Measurements from ENCODE around the gene BUD23.

BUD23 gene

GRCh38 chr7:73700069-73700423, 16.6 kb downstream of the BUD23 start:
- H3K4me1 ChIP-seq (ENCODE audit: control insufficient read depth, insufficient read depth, low read length): peaks cover 6% of the 10 kb centered on the region
- H3K9me3 ChIP-seq (ENCODE audit: control insufficient read depth, low read length): no peaks in the 10 kb centered on the region
- H3K27me3 ChIP-seq (ENCODE audit: control insufficient read depth, insufficient read depth, low read length, poor library complexity, severe bottlenecking): no peaks in the 10 kb centered on the region
- WGBS, 2 experiments: 93 to 96% methylated on average over 14 of the region's 14 CpGs
- H3K36me3 ChIP-seq (ENCODE audit: control insufficient read depth, insufficient read depth, low read length): peaks cover 17% of the 10 kb centered on the region
- no peak overlapping the region for H3K4me3 ChIP-seq (ENCODE audit: insufficient read depth, low read depth, low read length)
- H3K27ac ChIP-seq (ENCODE audit: insufficient read depth, low read depth, low read length, poor library complexity, severe bottlenecking): no peak overlapping the region

DNA sequence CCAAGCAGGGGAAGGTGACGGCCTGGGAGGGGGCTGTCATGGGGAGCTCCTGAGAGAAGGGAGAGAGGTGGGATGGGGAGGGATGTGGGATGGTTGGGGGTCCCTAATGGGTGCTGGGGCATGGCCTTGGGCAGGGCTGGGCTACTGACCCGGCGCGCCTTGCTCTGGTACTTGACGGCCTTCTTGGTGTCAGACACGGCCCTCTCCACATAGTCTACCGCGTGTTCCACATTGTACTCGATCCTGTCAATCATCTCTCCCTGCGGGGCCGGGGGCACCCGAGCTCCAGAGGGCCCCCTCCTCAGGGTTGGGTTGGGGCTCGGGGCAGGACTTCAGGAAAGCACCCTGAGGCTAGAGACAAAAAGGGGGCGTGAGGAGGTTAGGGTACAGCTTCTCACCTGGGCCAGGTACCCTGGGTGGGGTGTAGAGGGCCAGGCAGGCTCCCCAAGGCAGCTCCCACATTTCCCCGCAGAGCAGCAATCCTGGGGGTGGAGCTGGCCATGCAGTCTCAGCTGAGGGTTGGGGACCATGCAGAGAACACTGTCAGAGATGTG, 17.3 kb downstream of the BUD23 start:
- H3K4me1 ChIP-seq (ENCODE audit: control insufficient read depth, insufficient read depth, low read length): peaks cover 6% of the 10 kb centered on the region
- peaks cover 17% of the 10 kb centered on the region for H3K36me3 ChIP-seq (ENCODE audit: control insufficient read depth, insufficient read depth, low read length)
- H3K27ac ChIP-seq (ENCODE audit: insufficient read depth, low read depth, low read length, poor library complexity, severe bottlenecking): no peak overlapping the region
- H3K27me3 ChIP-seq (ENCODE audit: control insufficient read depth, insufficient read depth, low read length, poor library complexity, severe bottlenecking): no peaks in the 10 kb centered on the region
- no peaks in the 10 kb centered on the region for H3K9me3 ChIP-seq (ENCODE audit: control insufficient read depth, low read length)
- WGBS, 2 experiments: 94 to 95% methylated on average over 15 of the region's 15 CpGs
- no peak overlapping the region for H3K4me3 ChIP-seq (ENCODE audit: insufficient read depth, low read depth, low read length)

DNA sequence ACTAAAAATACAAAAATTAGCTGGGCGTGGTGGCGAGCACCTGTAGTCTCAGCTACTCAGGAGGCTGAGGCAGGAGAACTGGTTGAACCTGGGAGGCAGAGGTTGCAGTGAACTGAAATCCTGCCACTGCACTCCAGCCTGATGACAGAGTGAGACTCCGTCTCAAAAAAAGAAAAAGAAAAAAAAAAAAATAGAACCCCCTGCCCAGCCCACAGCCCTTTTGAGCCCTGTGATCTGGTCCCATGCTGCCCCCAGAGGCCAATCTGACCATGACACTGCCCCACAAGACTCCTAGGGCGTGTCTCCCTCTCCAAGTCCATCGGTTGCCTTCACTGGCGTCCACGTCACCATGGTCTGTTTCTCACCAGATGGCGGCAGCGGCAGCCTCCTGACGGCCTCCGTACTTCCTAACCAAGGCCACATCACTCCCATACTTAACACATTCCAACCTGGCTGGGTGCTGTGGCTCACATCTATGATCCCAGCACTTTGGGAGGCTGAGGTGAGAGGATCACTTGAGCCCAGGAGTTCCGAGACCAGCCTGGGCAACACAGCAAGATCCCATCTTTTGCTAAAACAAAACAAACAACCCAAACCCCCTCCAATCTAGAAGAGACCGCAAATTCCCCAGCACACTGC, 18.1 kb downstream of the BUD23 start:
- Histone ChIP-seq H3K4me3 (ENCODE audit: insufficient read depth, low read depth, low read length) (no peak overlapping the region), H3K27ac (ENCODE audit: insufficient read depth, low read depth, low read length, poor library complexity, severe bottlenecking) (no peak overlapping the region), H3K36me3 (ENCODE audit: control insufficient read depth, insufficient read depth, low read length) (peaks cover 11% of the 10 kb centered on the region), H3K9me3 (ENCODE audit: control insufficient read depth, low read length) (no peaks in the 10 kb centered on the region), H3K27me3 (ENCODE audit: control insufficient read depth, insufficient read depth, low read length, poor library complexity, severe bottlenecking) (no peaks in the 10 kb centered on the region), H3K4me1 (ENCODE audit: control insufficient read depth, insufficient read depth, low read length) (peaks cover 6% of the 10 kb centered on the region)
- WGBS, 2 experiments: 68 to 72% methylated on average over 13 of the region's 13 CpGs

- Histone ChIP-seq H3K27me3 (ENCODE audit: control insufficient read depth, insufficient read depth, low read length, poor library complexity, severe bottlenecking) (no peaks in the 10 kb centered on the region), H3K36me3 (ENCODE audit: control insufficient read depth, insufficient read depth, low read length) (peaks cover 6% of the 10 kb centered on the region), H3K4me1 (ENCODE audit: control insufficient read depth, insufficient read depth, low read length) (peaks cover 6% of the 10 kb centered on the region), H3K27ac (ENCODE audit: insufficient read depth, low read depth, low read length, poor library complexity, severe bottlenecking) (no peak overlapping the region), H3K9me3 (ENCODE audit: control insufficient read depth, low read length) (no peaks in the 10 kb centered on the region), H3K4me3 (ENCODE audit: insufficient read depth, low read depth, low read length) (no peak overlapping the region)
- 91 to 95% methylated on average over 8 of the region's 8 CpGs for WGBS, 2 experiments
These were observed 18.8 kb downstream of the BUD23 start for GRCh38 chr7:73702226-73702625.

DNA sequence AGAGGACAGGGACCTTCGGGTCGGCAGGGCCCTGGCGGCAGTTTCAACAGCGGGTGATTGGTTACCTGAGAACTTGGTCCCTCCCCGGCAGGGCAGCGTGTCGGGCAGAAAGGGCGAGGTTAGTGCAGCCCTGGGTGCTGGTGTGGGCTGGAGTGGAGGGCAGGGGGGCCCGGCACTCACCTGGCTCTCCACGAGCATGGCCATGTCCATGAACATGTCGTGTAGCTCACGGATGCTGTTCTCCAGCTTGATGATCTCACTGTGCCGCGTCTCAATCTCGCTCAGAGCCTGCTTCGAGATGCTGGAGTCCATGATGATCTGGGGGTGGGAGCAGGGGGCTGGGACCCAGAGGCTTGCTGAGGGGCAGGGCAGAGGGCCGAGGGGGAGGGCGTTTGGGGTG, 19.3 kb downstream of the BUD23 start:
- H3K27me3 ChIP-seq (ENCODE audit: control insufficient read depth, insufficient read depth, low read length, poor library complexity, severe bottlenecking): no peaks in the 10 kb centered on the region
- 92% methylated on average over 18 of the region's 18 CpGs for WGBS, 2 experiments
- H3K4me1 ChIP-seq (ENCODE audit: control insufficient read depth, insufficient read depth, low read length): peaks cover 6% of the 10 kb centered on the region
- H3K4me3 ChIP-seq (ENCODE audit: insufficient read depth, low read depth, low read length): no peak overlapping the region
- no peak overlapping the region for H3K27ac ChIP-seq (ENCODE audit: insufficient read depth, low read depth, low read length, poor library complexity, severe bottlenecking)
- H3K36me3 ChIP-seq (ENCODE audit: control insufficient read depth, insufficient read depth, low read length): peaks cover 2% of the 10 kb centered on the region
- no peaks in the 10 kb centered on the region for H3K9me3 ChIP-seq (ENCODE audit: control insufficient read depth, low read length)

- no peaks in the 10 kb centered on the region for H3K9me3 ChIP-seq (ENCODE audit: control insufficient read depth, low read length)
- peak overlapping the region; percentile 10 for H3K4me3 ChIP-seq (ENCODE audit: insufficient read depth, low read depth, low read length)
- H3K36me3 ChIP-seq (ENCODE audit: control insufficient read depth, insufficient read depth, low read length): no peaks in the 10 kb centered on the region
- H3K4me1 ChIP-seq (ENCODE audit: control insufficient read depth, insufficient read depth, low read length): peaks cover 6% of the 10 kb centered on the region
- 68 to 70% methylated on average over 13 of the region's 13 CpGs for WGBS, 2 experiments
- H3K27me3 ChIP-seq (ENCODE audit: control insufficient read depth, insufficient read depth, low read length, poor library complexity, severe bottlenecking): no peaks in the 10 kb centered on the region
- H3K27ac ChIP-seq (ENCODE audit: insufficient read depth, low read depth, low read length, poor library complexity, severe bottlenecking): no peak overlapping the region
These were observed 19.8 kb downstream of the BUD23 start for GRCh38 chr7:73703225-73703624.

GRCh38 chr7:73703757-73704639, 20.6 kb downstream of the BUD23 start:
- peak overlapping the region; percentile 10 for H3K4me3 ChIP-seq (ENCODE audit: insufficient read depth, low read depth, low read length)
- WGBS, 2 experiments: 29 to 32% methylated on average over 40 to 45 of the region's 45 CpGs
- no peaks in the 10 kb centered on the region for H3K36me3 ChIP-seq (ENCODE audit: control insufficient read depth, insufficient read depth, low read length)
- peaks cover 6% of the 10 kb centered on the region for H3K4me1 ChIP-seq (ENCODE audit: control insufficient read depth, insufficient read depth, low read length)
- no peaks in the 10 kb centered on the region for H3K9me3 ChIP-seq (ENCODE audit: control insufficient read depth, low read length)
- H3K27ac ChIP-seq (ENCODE audit: insufficient read depth, low read depth, low read length, poor library complexity, severe bottlenecking): no peak overlapping the region
- H3K27me3 ChIP-seq (ENCODE audit: control insufficient read depth, insufficient read depth, low read length, poor library complexity, severe bottlenecking): no peaks in the 10 kb centered on the region

DNA sequence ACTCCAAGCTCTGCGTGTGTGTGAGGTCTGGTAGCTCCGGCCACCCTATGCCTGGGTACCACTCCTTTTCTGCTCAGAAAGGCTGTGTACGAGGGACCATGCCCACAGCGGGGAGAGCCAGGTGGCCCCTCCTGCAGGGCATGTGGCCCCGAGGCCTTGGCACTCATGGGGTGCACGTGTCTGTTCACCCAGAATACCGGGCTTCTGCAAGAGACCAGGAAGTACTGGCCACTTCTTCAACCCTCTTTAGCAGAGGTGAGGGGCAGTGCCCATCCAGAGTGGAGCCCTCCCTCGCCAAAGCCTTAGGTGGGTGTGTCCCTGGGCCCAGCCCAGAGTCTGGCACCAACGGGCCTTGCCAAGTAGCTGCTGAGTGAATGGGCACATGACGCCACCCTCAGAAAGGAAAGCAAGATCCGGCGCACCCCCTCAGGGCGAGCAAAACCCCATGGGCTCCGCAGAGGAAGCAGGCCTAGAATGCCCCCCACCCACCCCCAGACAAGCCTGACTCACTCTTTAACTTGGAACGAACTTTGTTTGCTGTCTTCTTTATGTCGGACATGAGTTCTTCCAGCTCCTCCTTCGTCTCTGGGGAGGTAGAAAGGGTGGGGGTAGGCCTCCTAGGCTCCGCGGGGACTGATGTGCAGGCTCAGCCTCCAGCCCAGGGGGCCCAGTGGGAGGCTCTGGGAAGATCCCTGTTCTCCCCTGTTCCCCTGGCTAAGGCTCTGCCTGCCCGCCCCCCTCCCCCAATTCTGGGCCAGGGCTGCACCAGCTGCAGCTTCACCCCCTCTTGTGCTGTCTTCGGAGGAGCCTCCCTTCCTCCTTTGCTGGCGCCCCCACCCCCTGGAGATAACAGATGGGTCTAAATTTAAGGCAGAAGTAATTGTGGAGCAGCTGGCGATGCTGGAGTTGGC, 21.5 kb downstream of the BUD23 start:
- Histone ChIP-seq H3K36me3 (ENCODE audit: control insufficient read depth, insufficient read depth, low read length) (no peaks in the 10 kb centered on the region), H3K27me3 (ENCODE audit: control insufficient read depth, insufficient read depth, low read length, poor library complexity, severe bottlenecking) (no peaks in the 10 kb centered on the region), H3K9me3 (ENCODE audit: control insufficient read depth, low read length) (no peaks in the 10 kb centered on the region), H3K27ac (ENCODE audit: insufficient read depth, low read depth, low read length, poor library complexity, severe bottlenecking) (no peak overlapping the region), H3K4me1 (ENCODE audit: control insufficient read depth, insufficient read depth, low read length) (peaks cover 6% of the 10 kb centered on the region), H3K4me3 (ENCODE audit: insufficient read depth, low read depth, low read length) (no peak overlapping the region)
- 90 to 92% methylated on average over 23 of the region's 23 CpGs for WGBS, 2 experiments

GRCh38 chr7:73705551-73705920, 22.1 kb downstream of the BUD23 start:
- WGBS, 2 experiments: 93 to 95% methylated on average over 10 of the region's 10 CpGs
- Histone ChIP-seq H3K4me1 (ENCODE audit: control insufficient read depth, insufficient read depth, low read length) (peaks cover 6% of the 10 kb centered on the region), H3K4me3 (ENCODE audit: insufficient read depth, low read depth, low read length) (no peak overlapping the region), H3K27ac (ENCODE audit: insufficient read depth, low read depth, low read length, poor library complexity, severe bottlenecking) (no peak overlapping the region), H3K27me3 (ENCODE audit: control insufficient read depth, insufficient read depth, low read length, poor library complexity, severe bottlenecking) (no peaks in the 10 kb centered on the region), H3K36me3 (ENCODE audit: control insufficient read depth, insufficient read depth, low read length) (no peaks in the 10 kb centered on the region), H3K9me3 (ENCODE audit: control insufficient read depth, low read length) (no peaks in the 10 kb centered on the region)
